ENCODE data around the gene TMEM134. TPM values are rescaled to one million over a fixed set of nuclear protein-coding genes. Genes with fewer than 3 reads are reported as not detected.

TMEM134 gene
- total and polyA plus RNA-seq, 2 of the 4 experiments (the other 2 are of a cell fraction), result 12.5 to 55.0 TPM

GRCh38 chr11:67422891-67423290, 46.2 kb downstream of the TMEM134 start:
- Histone ChIP-seq H4K91ac (ENCODE audit: insufficient read depth, low read depth, low read length) (no peak overlapping the region), H2BK15ac (ENCODE audit: low read depth, low read length) (no peak overlapping the region), H4K20me1 (ENCODE audit: insufficient read depth, low read length) (no peaks in the 10 kb centered on the region), H2AFZ (replicated peaks; ENCODE audit: low read length, poor library complexity) (no peak overlapping the region), H3K9ac (ENCODE audit: low read depth, low read length) (no peak overlapping the region), H3K9me3 (ENCODE audit: control insufficient read depth, insufficient read depth, low read length) (no peaks in the 10 kb centered on the region), H2BK5ac (ENCODE audit: low read depth, low read length, poor library complexity, severe bottlenecking) (no peak overlapping the region), H3K27ac (ENCODE audit: insufficient read depth, low read length) (no peak overlapping the region), H3K18ac (ENCODE audit: low read depth, low read length) (no peak overlapping the region), H2AK5ac (ENCODE audit: low read depth, low read length) (no peak overlapping the region), H2BK20ac (ENCODE audit: low read depth, low read length) (no peak overlapping the region), H4K8ac (ENCODE audit: low read depth in 2 of 2, low read length in 2 of 2) (no peak overlapping the region), H3K27me3 (ENCODE audit: control insufficient read depth, insufficient read depth, low read length) (no peaks in the 10 kb centered on the region), H3K4me1 (ENCODE audit: control insufficient read depth, insufficient read depth, low read length) (peaks cover 6% of the 10 kb centered on the region), H3K4me2 (ENCODE audit: low read depth, low read length) (no peak overlapping the region), H3K23ac (ENCODE audit: low read depth, low read length) (no peak overlapping the region), H3K14ac (replicated peaks; ENCODE audit: low read depth, low read length) (no peak overlapping the region), H3K4ac (ENCODE audit: low read depth, low read length) (no peak overlapping the region), H3K56ac (ENCODE audit: extremely low read depth, insufficient read depth, low read length) (no peak overlapping the region), H3K36me3 (ENCODE audit: control insufficient read depth, insufficient read depth, low read length) (no peaks in the 10 kb centered on the region), H3K79me1 (ENCODE audit: low read depth in 1 of 2, low read length in 2 of 2) (peaks cover 0 to 4% of the 10 kb centered on the region in 2 experiments; a peak in 1 of 4 replicates), H3K4me3 (ENCODE audit: insufficient read depth, low read depth, low read length) (no peak overlapping the region), H4K5ac (ENCODE audit: low read depth, low read length) (no peak overlapping the region), H2BK120ac (ENCODE audit: low read depth, low read length) (no peak overlapping the region), H2AK9ac (replicated peaks; ENCODE audit: low read depth, low read length, poor library complexity) (no peak overlapping the region), H3K9me1 (ENCODE audit: insufficient read depth, low read length) (peaks cover 5% of the 10 kb centered on the region)
- intact Hi-C loops (cut with micrococcal nuclease), result loop anchor here (5.0 kb wide), 1 partner anchor 59 kb away; the partner anchor contains the start of gene AIP
- in situ Hi-C loops (cut with MboI; ENCODE audit: low sequenced_read_pairs), result no loop called here
- CTCF ChIA-PET, result no interaction called here
- POLR2A ChIA-PET (ENCODE audit: unreplicated experiment), result no interaction called here
- dilution Hi-C loops (cut with HindIII; ENCODE audit: low sequenced_read_pairs, unreplicated experiment), result no loop called here
- no TSS peak for BruUV-seq (replicated peaks)
- WGBS, 2 experiments (ENCODE audit: extremely low coverage in 2 of 2, insufficient read length in 1 of 2), result 64% methylated on average over 4 of the region's 6 CpGs; no CpG with 5 or more reads in 1 of the 2 experiments
- TF ChIP-seq MAFK (IDR thresholded peaks at IDR 0.05; ENCODE audit: low read depth, low read length) (no peak), BHLHE40 (IDR thresholded peaks at IDR 0.05; ENCODE audit: low read depth, low read length) (no peak), RAD21 (IDR thresholded peaks at IDR 0.05; ENCODE audit: low read length) (no peak), NFE2L2 (IDR thresholded peaks at IDR 0.05; ENCODE audit: low read depth, low read length) (no peak), CHD1 (IDR thresholded peaks at IDR 0.05; ENCODE audit: low read depth, low read length) (no peak), RCOR1 (IDR thresholded peaks at IDR 0.05; ENCODE audit: insufficient replicate concordance, low read length) (no peak), FOS (IDR thresholded peaks at IDR 0.05; ENCODE audit: low read depth, low read length) (no peak), CTCF (conservative IDR thresholded peaks at IDR 0.05; ENCODE audit: low read depth, low read length) (no peak), MAZ (IDR thresholded peaks at IDR 0.05; ENCODE audit: borderline replicate concordance, low read depth, low read length) (no peak), SMC3 (IDR thresholded peaks at IDR 0.05; ENCODE audit: low read depth, low read length) (no peak), POLR2A (IDR thresholded peaks at IDR 0.05; ENCODE audit: low read depth, low read length) (no peak)
- ATAC-seq (ENCODE audit: low read depth), result no peak
- no peak for DNase-seq

Measured in IMR-90 (cell line).